HG03280 (cell line): ENCODE results near the gene DDN.

Experiments
- ATAC-seq: cut with Tn5 transposase; IDR thresholded peaks from one replicate; pipeline ENCODE4 v1.9.1; 2021; ENCODE audit warnings: mild to moderate bottlenecking, moderate library complexity; ENCODE audit not compliant: unreplicated experiment

Gene DDN

DNA sequence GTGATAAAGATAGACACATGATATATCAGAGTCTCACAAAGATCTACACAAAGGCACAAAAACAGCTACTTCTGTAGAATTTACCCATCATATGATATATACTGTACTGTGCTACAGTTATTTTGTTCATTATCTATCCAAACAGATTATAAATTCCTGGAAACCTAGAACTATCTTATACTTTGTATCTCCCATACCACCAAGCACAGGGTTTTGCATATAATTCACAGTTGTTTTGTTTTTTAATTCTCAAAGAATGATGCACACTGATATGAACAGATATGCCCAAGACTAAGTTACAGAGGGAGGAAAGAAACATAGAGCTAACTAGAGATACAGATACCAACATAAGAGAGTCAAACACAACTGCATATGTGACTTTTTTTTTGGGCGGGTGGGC, 16.0 kb upstream of the DDN start:
- no peak for ATAC-seq

DNA sequence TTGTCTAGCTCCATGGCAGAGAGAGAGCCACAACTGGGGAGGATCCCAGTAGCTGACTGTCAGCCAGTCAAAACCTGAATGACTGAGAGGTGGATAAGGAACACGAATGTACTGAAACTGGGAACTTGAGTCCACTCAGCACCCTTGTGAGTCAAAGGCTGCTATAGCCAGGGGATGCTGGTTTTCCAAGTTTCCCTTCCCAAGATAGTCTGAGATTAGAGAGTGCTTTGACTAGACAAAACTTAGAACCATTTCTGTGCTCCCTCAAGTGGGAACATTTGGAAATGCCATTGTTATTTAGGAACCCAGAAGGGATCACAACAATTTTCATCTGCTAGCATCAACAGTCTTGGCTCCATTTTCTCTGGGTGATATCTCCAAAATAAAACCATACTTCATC, 15.4 kb upstream of the DDN start:
- no peak for ATAC-seq

DNA sequence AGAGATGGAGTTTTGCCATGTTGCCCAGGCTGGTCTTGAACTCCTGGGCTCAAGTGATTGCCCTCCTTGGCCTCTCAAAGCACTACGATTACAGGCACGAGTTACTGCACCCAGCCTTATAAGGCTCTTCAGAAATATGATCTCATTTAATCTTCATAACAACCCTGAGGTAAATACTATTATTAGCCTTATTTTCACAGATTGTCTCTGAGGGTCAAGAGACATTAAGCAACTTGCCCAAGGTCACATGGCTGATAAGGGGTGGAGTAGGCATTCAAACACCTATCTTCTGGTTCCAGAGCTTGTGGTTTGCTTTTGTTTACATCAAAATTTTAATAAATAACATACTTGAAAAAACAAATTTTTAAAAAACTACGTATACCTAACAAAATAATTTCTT, 14.3 kb upstream of the DDN start:
- ATAC-seq: no peak

DNA sequence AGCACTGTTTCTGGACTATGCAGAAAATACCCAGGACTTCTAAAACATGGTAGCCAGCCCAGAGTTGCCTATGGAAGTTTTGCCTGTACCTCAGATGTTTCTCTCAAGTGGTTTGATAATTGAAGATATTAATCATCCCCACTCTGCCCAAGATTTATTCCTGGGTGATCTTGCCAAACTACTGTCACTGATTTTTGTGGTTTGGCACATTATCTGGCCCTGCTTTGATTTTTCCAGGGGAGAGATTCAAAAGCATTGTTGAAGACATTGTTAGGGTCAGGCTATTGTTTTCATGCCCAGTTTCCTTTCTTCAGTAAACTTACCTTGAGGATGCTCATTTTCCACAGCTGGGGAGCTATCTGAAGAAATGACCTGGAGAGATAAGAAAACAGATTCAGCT, 13.6 kb upstream of the DDN start:
- no peak for ATAC-seq

DNA sequence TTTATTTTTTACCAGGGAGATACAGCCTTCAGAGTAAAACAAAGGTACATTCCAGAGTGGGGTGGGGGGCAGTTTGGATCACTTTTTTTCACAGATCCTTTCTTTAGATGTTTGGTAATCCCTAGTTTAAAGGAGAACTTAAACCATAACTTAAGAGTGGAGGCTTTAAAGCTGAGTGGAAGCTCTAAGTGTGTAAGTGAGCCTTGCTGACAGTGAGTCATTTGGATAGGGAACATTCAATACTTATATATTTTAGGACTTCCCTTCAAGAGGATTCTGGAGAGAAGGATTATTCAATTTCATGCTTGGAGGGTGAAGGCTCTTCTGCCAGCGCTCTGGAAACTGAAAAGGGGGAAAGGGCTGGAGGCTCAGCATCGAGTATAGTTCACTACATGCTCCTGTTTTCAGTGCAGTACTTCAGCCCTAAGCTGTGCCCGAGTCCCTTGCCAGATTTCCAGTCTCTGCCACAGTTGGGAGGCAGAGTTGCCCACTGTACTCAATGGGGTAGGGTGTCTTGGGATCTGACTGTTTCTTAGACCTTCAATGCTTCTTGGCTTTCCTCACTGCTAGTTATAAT, 11.0 kb upstream of the DDN start:
- no peak for ATAC-seq

DNA sequence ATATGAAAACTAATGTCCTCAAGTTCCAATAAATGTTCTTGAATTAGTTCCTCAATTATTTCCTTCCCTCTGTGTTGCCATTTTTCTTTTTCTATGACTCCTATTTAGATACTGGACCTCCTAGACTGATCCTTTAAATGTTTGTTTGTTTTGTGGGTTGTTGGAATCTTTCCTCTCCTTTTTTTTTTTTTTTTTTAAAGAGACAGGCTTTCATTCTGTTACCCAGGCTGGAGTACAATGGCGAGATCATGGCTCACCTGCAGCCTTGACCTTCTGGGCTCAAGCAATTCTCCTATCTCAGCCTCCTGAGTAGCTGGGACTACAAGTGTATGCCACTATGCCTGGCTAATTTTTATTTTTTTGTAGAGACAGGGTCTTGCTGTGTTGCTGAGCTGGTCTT, 9.8 kb upstream of the DDN start:
- no peak for ATAC-seq

DNA sequence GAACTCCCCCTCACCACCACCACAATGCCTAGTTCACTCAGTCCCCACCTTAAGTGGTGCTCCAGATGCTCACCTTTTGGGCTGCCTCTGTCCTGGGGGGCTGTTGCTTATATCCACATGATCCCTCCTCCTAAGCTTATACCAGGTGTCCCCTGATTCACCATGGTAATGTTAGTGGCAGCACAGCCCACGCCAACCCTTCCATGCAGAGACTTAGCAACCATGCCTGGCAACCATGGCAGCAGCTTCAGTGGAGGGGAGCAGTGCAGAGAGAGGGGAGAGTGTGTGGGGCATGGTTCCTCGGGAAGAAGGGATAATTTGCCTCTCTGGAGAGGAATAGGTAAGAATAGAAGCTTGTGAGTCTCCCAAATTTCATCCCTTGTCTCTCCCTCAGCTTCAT, 1.2 kb upstream of the DDN start:
- no peak for ATAC-seq

DNA sequence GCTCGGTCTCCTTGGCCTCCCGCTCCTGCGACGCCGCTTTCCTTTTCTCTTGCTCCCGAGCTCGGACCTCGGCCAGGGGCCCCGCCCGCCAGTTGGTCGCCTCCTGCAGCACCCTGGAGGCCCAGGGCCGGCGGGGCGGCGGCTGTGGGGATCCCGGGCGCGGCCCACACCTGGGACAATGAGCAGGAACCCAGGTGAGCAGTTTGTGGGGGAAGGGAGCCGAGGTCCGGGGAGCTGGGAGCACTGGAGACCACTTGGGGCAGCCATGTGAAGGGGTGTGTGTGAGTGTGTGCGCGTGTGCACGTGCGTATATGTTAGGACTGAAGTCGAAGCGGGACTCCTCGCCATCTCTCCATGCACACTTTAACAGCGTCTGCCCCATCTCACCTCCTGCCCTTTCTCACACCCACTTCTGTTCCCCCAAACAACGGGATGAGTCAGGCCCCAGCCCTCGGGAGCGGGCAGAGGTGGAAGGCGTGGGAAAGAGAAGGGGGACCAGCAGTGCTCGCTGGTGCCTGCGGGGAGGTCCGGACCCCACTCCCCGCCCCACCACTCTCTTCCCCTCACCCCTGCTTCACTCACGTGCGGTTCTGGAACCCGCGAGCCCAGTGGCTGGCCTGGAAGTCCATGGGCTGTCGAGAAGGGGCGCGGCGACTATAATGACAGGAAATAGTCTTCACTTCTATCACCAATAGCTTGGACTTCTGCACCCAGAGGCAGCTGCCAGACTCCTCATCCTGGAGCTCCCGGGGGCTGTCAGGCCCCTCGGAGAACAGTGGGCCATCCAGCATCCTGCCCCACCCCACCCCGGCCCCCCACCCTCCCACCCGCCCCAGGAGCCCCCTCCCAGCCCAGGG, 450 bp downstream of the DDN start:
- peak; percentile 14 for ATAC-seq

DNA sequence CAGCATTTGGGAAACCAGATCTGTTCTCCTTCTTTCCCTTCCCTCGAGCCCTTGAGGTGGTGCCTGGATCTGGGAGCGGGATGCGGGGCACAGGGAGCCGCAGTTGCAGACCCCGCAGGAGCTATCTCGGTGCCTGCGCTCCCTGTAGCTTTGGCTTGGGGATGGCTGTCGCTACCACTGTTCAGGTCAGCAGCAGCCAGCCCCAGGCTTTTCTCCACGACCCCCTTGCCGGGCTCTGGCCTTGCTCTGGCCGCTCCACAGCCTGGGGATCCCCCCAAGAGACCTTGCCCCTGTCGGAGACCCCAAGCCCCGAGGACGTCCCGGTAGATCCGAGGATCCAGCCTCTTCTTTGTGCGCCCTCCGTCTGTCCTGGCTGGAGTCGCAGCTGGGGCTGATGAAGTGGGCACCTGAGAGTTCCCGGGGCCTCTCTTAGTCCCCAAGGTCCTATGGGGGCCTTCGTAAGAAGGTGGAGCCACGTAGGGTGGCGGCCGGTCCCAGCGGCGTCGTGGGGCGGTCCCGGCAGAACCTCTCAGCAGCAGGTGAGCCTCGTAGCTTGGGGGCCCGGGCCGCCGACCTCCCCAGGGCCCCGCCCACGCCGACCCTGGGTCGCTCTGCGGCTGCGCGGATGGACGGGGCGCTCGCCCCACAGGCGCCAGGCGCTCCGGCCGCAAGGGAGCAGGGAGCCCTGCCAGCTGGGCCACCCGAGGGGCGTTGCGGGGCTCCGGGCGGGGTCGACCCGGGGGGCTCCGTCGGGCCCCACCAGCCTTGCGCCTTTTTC, 1.3 kb downstream of the DDN start:
- ATAC-seq: peak; percentile 43

DNA sequence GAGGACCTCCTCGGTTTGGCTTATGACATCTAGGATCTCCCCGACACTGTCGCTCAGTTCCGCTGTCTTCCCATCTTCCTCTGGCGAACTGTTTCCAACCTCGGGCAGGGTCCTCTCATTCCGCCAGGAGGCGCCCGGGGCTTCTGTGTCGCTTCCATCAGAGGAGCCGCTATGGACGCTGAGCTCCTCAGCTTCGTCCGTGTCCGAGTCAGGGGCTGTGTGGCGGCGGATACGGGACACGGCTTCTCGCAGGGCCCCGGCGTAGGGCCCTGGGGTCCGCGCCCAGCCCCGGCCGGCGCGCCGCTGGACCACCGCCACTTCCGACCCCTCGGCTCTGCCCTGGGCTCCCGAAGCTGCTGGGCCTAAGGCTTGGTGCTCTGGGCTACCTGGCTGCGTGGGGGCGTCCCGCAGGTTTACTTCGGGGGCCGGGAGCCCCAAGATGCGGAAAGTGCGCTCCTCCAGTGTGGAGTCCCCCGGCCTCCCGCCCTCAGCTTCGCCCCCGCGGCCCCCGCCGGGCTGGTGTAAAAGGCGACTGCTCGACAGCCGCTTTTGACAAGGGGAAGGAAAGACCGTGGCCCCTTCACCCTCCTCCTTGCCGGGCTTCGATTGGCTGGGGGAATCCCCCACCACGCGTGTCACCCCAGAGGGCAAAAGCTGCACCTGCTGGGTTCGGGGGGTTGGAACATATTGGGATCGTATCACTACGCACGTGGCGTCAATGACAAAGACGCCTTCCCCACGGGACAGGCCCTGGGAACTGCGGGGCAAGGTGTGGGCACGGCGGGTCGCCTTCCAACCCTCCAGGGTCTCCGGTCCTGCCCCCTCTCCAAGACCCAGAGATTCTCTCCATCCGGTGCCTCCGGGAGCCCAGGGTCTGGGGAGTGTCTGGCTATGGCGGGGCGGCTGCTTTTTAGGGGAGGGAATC, 2.1 kb downstream of the DDN start:
- ATAC-seq: no peak

DNA sequence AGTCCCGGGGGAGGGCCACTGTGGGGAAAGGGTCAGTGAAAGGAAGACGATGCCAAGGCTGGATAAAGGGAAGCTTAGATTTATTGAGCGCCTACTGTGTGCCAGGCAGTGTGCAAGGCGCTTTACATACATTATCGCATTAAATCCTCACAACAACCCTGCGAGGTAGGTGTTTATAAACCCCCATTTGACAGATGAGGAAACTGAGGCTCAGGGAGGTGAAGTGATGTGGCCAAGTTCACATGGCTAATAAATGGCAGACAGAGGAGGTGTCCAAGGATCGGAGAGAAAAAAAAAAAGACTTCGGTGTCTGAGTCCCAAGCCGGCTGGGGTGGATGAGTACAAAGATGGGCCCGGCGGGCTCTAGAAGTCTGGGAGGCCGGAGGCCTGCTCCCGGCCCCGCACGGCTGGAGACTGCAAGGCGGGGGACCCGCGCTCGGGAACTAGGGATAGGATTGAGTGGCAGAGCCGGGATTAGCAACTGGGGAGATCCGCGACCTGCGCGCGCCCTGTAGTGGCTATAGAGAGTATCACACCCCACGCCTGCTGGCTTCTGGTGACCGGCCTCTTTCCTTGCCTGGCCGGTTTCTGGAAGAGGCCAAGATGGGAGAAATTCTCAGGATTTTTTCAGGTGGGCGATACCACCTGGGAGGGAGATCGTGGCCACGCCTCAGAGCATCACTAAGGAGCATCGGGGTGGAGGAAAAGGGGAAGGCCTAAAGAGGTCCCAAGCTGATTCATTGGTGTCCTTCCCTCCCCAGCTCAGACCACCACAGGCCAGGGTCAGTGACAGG, 3.9 kb downstream of the DDN start:
- ATAC-seq: no peak

DNA sequence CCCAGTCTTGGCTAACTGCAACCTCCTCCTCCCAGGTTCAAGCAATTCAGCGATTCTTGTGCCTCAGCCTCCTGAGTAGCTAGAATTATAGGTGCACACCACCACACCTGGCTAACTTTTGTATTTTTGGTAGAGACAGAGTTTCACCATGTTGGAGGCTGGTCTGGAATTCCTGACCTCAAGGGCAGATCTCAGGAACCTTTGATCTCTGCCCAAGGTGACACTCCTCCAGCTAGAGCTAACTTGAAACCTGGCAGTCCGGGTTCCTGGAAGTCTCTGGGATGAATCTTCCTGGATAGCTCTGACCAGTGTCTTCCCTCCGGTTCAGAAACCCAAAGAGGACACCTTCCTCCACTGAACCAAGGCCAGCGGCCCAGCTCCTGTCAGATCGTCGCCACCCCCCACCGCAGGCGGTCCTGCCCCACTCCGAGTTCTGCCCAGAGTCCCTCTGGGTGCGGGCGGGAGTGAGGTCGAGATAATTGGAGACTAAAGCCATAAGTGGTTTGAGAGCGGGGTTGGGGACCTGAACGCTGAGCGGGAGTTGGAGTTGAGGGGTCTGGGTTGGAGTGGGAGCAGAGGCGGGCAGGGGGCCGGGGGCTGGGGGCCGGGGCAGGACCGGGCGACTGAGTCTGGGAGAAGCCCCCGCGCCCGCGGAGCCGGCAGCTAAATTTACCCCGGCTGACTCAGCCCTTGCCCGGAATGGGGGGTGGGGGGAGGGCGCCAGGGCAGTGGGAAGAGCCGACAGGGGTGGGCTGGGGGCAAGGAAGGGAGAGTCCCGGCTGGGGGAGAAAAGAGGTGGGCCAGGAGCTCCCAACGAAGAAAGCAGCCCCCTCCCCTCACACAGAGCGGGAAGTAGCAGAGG, 4.7 kb downstream of the DDN start:
- no peak for ATAC-seq

DNA sequence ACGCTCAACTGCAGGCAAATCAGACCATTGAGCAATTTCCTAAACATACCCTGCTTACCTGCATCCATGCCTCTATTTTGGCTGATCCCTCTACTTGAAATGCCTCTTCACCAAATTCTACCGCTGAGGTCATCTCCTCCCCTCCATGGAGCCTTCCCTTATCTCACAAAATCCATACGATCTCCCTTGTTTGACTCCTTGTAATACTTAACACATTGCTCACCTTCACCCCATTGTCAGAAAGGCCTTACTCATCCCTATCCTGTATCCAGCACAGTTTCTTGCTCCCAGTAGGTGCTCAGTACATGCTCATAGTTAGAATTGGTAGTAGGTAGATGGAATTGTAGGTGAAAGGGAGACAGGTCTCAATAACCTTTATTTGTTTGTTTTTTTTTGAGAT, 5.4 kb downstream of the DDN start:
- no peak for ATAC-seq

DNA sequence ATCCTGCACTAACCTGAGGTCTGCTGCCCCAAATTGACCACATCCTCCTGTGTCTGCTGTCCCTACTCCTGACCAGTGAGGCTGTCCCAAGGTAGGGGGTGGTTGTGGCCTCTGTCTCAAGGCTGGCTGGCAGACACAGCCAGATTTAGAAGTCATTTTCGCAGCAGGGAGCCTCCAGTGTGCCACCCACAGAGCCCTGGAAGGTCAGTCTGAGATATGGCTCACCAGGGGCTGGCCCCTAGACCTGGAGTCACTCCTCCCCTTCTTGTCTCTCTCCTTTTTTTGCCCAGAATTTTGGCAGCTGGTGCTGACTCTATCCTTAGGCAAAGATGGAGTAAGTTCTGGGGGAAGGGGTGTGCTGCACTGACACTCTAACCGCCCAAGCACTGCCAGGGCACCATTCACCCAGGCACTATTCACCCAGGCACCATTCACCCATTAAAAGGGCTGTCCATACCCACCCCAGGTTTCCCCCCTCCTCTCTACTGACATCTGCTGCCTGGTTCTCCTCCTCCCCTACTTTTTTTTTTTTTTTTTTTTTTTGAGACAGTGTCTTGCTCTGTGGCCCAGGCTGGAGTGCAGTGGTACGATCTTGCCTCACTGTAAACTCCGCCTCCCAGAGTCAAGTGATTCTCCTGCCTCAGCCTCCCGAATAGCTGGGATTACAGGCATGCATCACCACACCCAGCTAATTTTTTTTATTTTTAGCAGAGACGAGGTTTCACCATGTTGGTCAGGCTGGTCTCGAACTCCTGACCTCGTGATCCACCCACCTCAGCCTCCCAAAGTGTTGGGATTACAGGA, 7.7 kb downstream of the DDN start:
- no peak for ATAC-seq

DNA sequence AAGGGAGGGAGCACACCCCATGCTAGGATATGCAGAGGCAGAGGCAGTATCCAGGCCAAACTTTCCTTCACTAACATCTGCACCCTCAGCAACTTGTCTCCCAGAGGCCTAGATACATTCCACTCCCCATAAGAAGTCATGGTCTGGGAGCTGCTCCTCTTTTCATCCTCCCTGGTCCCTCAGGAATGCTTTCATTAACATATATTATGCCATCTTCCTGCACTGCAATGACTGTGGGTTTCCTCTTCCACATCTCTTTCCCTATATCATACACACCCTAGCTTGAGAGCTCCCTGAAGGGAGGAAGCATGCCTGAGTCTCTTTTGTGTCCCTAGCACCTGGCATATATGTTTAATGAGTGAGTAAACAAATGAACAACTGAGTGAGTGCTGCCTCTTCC, 8.6 kb downstream of the DDN start:
- ATAC-seq: no peak

DNA sequence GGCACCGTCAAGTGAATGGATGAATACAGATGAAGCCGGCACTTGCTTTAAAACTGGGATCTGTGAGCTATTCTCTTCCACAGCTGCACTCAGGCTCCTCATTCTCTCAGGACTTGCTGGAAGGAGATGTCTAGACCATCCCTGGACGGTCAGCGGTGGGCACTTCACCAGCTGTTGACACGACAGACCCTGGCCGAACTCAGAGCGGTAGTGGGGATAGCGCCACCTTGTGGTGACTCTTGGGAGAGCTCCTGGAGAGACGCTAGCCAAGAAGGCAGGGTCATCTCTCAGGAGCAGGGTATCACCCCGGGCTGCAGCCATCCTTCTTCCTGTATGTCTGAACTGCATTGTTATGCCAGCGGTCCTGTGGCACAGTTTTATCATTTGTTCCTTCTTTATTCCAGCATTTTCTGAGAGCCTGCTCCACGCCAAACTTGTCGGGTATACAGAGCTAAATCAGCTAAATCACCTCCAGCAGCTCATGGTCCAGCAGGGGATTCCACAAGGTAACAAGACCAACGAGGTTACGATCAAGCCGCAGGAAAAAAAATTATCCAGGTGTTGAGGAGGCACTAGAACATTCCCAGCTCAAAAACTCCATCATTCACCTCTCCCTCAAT, 11.0 kb downstream of the DDN start:
- ATAC-seq: no peak

DNA sequence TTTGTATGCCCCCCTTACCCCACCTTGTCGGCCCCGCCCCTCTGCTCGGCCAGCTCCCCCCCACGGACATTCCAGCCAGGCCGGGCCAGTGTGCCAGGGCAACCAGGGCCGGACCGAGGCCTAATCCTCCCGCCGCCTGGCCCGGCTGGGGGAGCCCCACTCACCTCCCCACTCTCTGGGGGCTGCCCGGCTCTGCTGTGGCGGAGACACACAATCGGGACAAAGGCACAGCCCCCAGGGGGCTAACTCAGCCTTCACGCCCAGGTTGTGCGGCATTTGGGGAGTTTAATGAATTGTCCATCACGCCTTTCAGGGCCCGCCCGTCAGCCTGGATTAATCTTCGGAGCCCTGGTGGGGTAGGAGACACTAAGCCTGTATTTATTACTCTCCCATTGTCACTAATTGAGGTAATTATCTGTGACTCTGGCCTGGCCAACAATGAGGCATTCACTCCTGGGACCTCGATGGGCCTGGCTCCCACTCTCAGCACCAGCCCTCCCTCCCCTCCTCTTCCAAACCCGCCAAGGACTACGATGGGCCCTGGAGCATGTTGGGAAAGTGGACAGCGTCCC, 12.4 kb downstream of the DDN start:
- ATAC-seq: no peak

DNA sequence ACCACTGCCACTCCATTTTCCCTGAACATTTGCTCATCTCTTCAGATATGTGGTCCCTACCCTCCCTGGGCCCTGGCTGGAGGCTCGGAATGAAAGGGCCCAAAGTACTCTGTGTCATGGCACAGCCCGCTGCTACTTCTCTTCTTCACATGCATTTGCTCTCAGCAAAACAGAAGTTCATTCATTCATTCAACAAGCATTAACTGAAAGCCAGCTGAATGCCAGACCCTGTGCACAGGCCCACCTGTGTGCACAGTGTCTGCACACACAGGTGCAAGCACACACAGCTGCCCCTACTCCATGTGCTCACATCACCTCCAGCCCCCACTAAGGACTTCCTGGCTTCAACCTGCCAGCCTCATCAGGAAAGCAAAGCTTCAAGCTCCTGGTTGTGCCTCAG, 13.3 kb downstream of the DDN start:
- ATAC-seq: no peak
